Measurements from ENCODE around the gene AKT1. TPM values are rescaled to one million over a fixed set of nuclear protein-coding genes. Genes with fewer than 3 reads are reported as not detected.
"Not testable (repeated sequence)": the region's sequence is repeated elsewhere in the genome, so short reads cannot be mapped to it uniquely, and the experiment has no call there.

Gene AKT1
- total and polyA plus RNA-seq, 5 experiments from 2014 or later = 8.9 to 95.7 (median 33.4) TPM

DNA sequence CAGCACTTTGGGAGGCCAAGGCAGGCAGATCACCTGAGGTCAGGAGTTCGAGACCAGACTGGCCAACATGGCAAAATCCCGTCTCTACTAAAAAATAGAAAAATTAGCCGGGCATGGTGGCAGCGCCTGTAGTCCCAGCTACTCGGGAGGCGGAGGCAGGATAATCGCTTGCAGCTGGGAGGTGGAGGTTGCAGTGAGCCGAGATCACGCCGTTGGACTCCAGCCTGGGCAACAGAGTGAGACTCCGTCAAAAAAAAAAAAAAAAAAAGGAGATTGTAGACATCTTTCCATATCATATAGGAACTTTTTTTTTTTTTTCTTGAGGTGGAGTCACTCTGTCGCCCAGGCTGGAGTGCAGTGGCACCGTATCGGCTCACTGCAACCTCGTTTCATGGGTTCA is 19.2 kb upstream of the AKT1 start:
- DNase-seq, H3K9me3 Mint-ChIP-seq, H3K36me3 Mint-ChIP-seq, H3K27me3 Mint-ChIP-seq, ATAC-seq: not testable (repeated sequence)
- Mint-ChIP-seq H3K27ac (peak overlapping the region; percentile 25 to 96 (median 89)), H3K4me1 (peaks cover 8 to 33% (median 24%) of the 10 kb centered on the region in 4 donors), H3K4me3 (peak overlapping the region; percentile 86 to 94 (median 92))
- POLR2A ChIA-PET = interaction anchor here (0.7 kb wide), 2 partner anchors 11 to 1625 kb away, joined by 4 to 7 read pairs; no protein-coding TSS in a partner anchor

DNA sequence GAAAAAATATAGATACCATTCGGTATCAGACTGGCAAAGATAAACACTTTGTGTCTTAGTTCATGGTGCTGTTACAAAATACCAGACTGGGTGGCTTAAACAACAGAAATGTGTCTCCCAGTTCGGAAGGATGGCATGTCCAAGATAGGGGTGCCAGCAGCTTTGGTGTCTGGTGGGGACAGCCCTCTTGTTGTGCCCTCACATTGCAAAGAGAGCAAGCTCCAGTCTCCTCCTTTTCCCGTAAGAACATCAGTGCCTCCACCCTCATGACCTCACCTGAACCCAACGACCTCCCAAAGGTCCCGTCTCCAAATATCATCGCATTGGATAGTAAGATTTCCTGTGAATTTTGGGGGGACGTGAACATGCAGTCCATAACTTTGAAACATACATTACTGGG is 17.7 kb upstream of the AKT1 start:
- Mint-ChIP-seq H3K9me3 (no peaks in the 10 kb centered on the region), H3K27ac (peak overlapping the region in 4 of 10 donors; percentile 14 to 89 (median 70))

DNA sequence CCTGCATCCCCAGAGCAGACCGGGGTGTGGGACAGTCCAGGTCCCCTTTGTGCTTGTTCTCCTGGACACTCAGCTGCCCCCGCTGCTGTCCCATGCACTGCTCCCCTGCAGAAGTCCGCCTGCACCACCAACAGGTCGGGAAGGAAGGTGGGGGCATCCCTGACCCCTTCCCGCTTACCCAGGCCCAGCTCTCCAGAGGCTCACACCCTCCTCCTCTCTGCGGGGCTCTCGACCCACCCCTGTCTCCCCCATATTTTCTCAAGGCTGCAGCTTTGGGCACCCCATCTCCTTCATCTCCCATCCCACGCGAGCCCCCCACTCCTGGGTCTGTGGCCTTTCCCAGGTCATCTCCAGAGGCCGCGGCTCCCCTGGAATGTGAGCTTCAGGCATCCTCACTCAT is 14.8 kb upstream of the AKT1 start:
- no peak for ATAC-seq
- H3K27me3 Mint-ChIP-seq = no peaks in the 10 kb centered on the region
- POLR2A ChIA-PET = interaction anchor here (3.5 kb wide), 1 partner anchor 10 kb away, joined by 10 read pairs; the partner anchor contains the start of gene ZBTB42
- no peak overlapping the region for H3K4me3 Mint-ChIP-seq
- no peaks in the 10 kb centered on the region for H3K36me3 Mint-ChIP-seq
- no peaks in the 10 kb centered on the region for H3K9me3 Mint-ChIP-seq
- no peak for DNase-seq
- H3K27ac Mint-ChIP-seq = no peak overlapping the region
- H3K4me1 Mint-ChIP-seq = peaks cover 9 to 28% (median 17%) of the 10 kb centered on the region in 4 donors

More for the DNA sequence above, 17.7 kb upstream of the AKT1 start:
- no peaks in the 10 kb centered on the region for H3K27me3 Mint-ChIP-seq
- DNase-seq = peak in 1 of 10 donors; percentile 26
- H3K4me3 Mint-ChIP-seq = peak overlapping the region in 5 of 10 donors; percentile 34 to 92 (median 62)
- POLR2A ChIA-PET = interaction anchor here (1.4 kb wide), 1 partner anchor 12 kb away, joined by 6 read pairs; the partner anchor contains the start of gene ZBTB42
- H3K4me1 Mint-ChIP-seq = peaks cover 8 to 32% (median 24%) of the 10 kb centered on the region in 4 donors
- no peak for ATAC-seq
- no peaks in the 10 kb centered on the region for H3K36me3 Mint-ChIP-seq

DNA sequence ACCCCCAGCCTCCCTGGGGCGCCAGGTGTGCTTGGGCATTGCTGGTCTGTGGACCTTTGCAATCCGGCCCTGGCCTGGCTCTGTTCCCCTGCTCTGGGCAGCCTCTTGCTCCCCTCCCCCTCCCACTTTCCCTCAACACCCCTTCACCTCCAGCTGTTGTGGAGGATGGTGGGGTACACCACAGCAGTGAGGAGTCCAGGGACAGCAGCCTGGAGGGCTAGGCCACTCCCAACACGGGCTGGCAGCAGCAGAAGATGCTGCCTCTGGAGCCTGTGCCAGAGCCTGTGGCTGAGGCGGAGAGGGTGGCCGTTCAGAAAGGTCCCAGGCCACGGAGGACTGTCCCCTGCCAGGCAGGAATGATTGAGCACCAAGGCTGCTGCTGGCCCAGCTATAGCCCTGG is 12.9 kb upstream of the AKT1 start:
- POLR2A ChIA-PET = no interaction called here
- Mint-ChIP-seq H3K9me3 (no peaks in the 10 kb centered on the region), H3K36me3 (no peaks in the 10 kb centered on the region), H3K4me3 (no peak overlapping the region), H3K27me3 (no peaks in the 10 kb centered on the region), H3K4me1 (peaks cover 4 to 21% (median 9%) of the 10 kb centered on the region in 4 donors), H3K27ac (no peak overlapping the region)
- DNase-seq (no peak), ATAC-seq (no peak)

DNA sequence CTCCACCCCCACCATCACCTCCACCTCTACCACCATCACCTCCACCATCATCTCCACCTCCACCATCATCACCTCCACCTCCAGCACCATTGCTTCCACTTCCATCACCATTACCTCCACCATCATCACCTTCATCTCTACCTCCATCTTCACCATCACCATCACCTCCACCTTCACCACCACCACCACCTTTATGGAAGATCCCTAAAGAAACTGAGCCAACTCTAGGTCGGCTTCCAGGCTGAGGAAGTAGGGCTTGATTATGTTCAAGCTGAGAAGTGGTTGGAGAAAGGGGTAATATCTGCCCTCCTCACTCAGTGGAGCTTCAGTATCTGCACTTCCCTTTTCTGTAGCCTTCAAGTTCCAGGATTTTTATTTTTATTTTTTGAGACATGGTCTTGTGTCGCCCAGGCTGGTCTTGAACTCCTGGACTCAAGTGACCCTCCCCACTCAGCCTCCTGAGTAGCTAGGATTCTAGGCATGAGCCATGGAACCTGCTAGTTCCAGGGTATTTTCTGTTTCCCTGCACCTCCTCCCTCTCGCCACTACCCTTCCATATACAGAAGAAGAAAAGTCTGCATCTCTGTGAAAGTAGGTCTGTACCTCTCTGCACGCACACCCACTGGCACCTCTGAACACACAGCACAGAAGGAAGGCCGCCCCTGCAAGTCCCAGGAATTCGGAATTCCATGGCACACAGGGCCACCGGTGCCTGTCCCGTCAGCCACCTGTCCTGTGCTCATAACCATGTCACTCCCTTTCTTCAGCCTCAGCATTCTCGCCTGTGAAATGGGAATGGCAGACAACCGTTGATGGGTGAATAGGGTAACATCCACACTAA is 11.3 kb upstream of the AKT1 start:
- peak overlapping the region in 3 of 10 donors; percentile 77 to 81 (median 79) for H3K27ac Mint-ChIP-seq
- peaks cover 6 to 27% (median 15%) of the 10 kb centered on the region in 4 donors for H3K4me1 Mint-ChIP-seq
- H3K4me3 Mint-ChIP-seq = peak overlapping the region in 1 of 10 donors; percentile 51
- DNase-seq (no peak), ATAC-seq (no peak)
- POLR2A ChIA-PET = no interaction called here
- no peaks in the 10 kb centered on the region for H3K36me3 Mint-ChIP-seq
- no peaks in the 10 kb centered on the region for H3K9me3 Mint-ChIP-seq
- no peaks in the 10 kb centered on the region for H3K27me3 Mint-ChIP-seq

DNA sequence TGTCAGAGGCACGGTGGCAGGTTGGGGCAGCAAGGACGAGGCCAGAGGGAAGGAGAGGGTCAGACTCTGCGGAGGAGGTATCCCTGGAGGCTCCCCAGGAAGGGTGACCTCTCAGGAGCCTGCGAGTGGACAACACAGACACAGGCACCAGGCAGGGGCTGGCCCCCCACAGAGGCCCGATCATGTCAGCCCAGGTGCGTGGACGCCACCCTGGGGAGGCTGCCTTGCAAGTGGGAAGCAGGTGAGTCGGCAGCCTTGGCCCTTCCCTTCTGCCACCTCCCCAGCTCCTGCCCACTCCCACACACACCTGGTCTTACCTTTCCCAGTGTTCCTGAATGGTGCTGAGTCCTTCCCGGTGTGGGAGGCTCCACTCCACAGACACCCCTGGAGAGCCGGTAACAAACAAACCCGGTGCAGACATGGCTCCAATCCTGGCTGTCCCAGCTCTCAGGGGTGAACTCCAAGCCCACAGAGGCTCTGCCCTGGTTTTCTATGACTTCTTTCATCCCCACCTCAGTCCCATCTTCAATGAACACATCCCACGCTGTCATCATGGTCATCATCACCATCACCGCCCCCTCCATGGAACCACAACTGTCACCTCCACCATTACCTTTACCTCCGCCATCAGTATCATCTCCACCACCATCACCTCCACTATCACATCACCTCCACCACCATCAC is 10.5 kb upstream of the AKT1 start:
- Mint-ChIP-seq H3K36me3 (no peaks in the 10 kb centered on the region), H3K27ac (peak overlapping the region in 1 of 10 donors; percentile 79), H3K27me3 (no peaks in the 10 kb centered on the region), H3K4me1 (peaks cover 6 to 31% (median 20%) of the 10 kb centered on the region in 4 donors), H3K4me3 (peak overlapping the region in 1 of 10 donors; percentile 51), H3K9me3 (no peaks in the 10 kb centered on the region)
- no peak for DNase-seq
- ATAC-seq = no peak
- POLR2A ChIA-PET = no interaction called here

DNA sequence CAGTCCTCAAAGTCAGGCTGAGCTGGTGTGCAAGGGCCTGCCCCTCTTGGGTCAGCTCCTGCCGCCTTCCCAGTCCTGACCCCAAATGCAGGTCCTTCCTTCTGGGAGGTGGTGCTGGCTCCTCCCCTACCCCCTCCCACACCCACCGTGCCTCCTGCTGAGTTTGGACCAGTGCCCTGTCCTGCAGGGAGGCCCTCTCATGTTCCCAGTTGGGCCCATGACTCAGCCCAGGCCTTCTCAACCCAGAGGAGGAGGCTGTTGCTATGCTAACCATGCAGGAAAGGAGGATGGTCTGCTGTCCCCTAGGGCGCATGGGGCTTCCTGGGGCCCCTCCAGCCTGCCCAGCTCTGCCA is 9.8 kb upstream of the AKT1 start:
- ATAC-seq = no peak
- POLR2A ChIA-PET = no interaction called here
- Mint-ChIP-seq H3K36me3 (no peaks in the 10 kb centered on the region), H3K27me3 (no peaks in the 10 kb centered on the region), H3K4me1 (peaks cover 6 to 31% (median 21%) of the 10 kb centered on the region in 4 donors), H3K27ac (no peak overlapping the region), H3K9me3 (no peaks in the 10 kb centered on the region), H3K4me3 (no peak overlapping the region)
- DNase-seq = no peak

DNA sequence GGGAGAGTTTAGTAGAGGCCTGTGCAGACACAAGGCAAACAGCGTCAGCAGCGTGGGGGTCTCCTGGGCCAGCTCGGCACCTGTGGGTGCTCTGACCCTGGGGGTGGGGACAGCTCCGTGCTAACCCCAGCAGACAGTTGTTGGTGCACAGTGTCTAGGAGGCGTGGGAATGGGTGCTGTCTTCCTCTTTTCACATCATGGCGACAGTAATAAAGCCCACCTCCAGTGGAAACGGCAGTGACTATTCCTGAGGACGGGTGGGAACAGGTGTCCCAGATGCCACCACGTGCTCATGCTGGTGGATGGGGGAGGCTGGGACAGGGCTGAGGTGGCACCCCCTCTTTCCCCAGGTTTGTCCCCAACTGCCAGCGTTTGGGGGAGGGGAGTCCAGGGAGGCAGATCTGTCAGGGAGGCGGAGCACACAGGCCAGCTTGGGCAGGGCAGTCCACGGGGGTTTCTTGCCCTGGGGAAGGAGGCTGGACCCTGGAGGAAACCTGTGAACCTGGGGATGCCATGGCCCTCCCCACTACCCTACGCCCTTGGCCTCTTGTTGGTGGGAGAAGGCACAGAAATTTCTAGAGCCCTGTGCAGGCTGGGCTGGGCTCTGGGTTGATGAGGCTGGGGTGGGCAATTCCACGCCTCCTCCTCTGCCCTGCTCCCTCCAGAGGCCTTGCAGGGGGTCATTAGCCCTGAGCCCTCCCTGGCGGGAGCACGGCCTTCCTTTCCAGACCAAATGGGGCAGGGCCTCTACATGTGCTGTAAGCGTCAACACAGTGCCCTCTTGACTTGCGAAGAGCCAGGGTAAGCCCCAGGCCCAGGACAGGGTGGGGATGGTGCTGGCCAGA is 9.2 kb upstream of the AKT1 start:
- Mint-ChIP-seq H3K27ac (no peak overlapping the region), H3K9me3 (no peaks in the 10 kb centered on the region), H3K36me3 (no peaks in the 10 kb centered on the region), H3K27me3 (no peaks in the 10 kb centered on the region), H3K4me1 (peaks cover 8 to 33% (median 23%) of the 10 kb centered on the region in 4 donors), H3K4me3 (no peak overlapping the region)
- DNase-seq (no peak), ATAC-seq (no peak)
- POLR2A ChIA-PET = no interaction called here

DNA sequence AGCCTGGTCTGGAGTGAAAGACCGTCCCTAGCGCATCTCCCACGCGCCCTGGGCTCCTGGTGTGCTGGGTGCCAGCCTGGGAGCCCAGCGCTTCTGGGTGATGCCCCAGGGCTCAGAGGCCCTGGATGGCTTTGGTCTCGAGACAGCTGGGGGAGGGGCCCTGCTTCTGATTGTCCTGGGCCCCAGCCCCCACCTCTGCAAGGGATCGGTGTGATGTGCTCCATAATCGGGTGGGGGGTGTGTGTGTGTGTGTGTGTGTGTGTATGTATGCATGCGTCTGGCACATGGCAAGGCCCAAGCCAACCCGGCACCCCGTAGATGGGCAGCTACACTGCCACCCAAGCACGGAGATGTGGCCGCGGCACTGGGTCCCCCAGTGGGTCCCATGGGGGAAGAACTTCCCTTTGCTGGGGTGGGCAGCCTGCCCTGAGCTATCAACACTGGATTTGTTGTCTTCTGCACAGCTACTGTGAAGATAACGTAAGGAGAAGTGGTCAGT is 8.4 kb upstream of the AKT1 start:
- Mint-ChIP-seq H3K9me3 (no peaks in the 10 kb centered on the region), H3K27ac (peak overlapping the region in 1 of 10 donors; percentile 29), H3K36me3 (no peaks in the 10 kb centered on the region), H3K27me3 (no peaks in the 10 kb centered on the region), H3K4me3 (peak overlapping the region in 1 of 10 donors; percentile 15), H3K4me1 (peaks cover 13 to 40% (median 30%) of the 10 kb centered on the region in 4 donors)
- DNase-seq (no peak), ATAC-seq (no peak)
- POLR2A ChIA-PET = interaction anchor here (0.6 to 1.3 kb wide), 3 partner anchors 11 to 299 kb away, joined by 3 to 7 read pairs (median 3); partner anchors contain the start of gene SIVA1

DNA sequence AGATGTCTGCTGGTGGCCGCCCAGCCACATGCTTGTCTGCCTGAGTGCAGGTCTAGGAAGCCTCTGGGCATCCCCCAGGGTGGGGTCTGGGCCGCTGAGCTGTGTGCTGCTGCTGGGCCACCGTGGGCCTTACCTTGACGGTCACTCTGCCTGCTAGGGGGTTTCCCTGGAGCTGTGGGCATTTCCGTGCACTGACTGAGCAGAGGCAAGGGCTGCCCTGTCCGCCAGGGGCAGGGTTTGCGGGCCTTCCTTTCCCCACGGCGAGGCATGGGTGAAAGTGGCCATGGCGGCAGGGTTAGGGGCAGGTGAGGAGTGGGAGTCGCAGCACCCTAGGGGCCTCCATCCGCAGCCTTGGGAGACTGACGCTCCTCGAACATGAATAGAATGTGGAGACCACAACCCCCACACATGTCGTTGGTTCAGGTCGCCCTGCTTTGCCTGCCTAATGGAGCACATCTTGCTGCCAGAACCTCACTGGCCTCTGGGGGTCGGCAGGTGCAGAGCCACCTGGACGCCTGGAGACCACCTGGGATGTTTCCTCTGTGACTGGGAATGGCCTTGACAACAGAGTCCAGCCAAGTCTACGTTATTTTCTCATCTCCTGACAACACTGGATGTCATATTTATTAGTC is 7.8 kb upstream of the AKT1 start:
- Mint-ChIP-seq H3K9me3 (no peaks in the 10 kb centered on the region), H3K36me3 (no peaks in the 10 kb centered on the region), H3K27ac (peak overlapping the region in 1 of 10 donors; percentile 29), H3K4me1 (peaks cover 13 to 44% (median 34%) of the 10 kb centered on the region in 4 donors), H3K4me3 (peak overlapping the region in 3 of 10 donors; percentile 15 to 76 (median 74)), H3K27me3 (no peaks in the 10 kb centered on the region)
- POLR2A ChIA-PET = interaction anchor here (0.6 to 1.3 kb wide), 4 partner anchors 9 to 300 kb away, joined by 3 to 7 read pairs (median 3); partner anchors contain the start of gene SIVA1
- DNase-seq = no peak
- no peak for ATAC-seq

DNA sequence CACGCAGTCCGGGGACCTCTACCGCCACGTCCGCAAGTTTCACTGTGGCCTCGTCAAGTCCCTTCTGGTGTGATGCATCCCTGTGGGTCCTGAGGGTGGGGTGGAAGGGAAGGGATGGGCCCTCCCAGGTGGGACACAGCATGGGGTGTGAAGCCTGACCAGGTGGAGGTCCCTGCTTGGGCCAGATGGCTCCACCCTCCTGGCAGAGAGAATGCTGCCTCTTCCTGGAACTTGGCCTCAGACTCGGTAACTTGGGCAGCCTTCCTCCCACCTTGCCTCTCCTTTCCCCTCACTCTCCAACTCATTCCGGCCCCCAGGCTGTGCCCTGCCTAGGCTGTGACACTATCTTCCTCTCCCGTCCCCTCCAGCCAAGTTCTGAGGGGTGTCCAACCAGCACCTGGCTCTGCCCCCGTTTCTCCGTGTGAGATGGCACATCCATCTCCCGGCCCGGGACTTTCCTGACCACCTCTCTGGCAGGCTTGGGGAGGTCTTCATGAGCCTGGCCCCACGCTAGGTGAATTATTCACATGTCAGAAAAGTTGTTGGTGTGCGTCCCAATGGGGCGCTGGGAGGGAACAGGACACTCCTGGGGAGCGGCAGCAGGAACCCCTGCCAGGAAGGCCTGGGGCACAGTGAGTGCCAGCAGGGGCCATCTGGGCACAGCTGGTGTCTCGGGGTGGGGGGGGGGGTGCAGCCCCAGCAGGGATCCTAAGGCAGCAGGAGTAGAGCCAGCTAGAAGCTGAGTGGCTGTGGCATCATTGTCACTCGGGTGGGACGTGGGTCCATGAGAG is 7.0 kb upstream of the AKT1 start:
- DNase-seq (no peak), ATAC-seq (no peak)
- Mint-ChIP-seq H3K36me3 (no peaks in the 10 kb centered on the region), H3K4me1 (peaks cover 13 to 47% (median 34%) of the 10 kb centered on the region in 4 donors), H3K9me3 (no peaks in the 10 kb centered on the region), H3K27me3 (no peaks in the 10 kb centered on the region), H3K27ac (peak overlapping the region in 5 of 10 donors; percentile 43 to 82 (median 55)), H3K4me3 (peak overlapping the region; percentile 8 to 87 (median 62))
- POLR2A ChIA-PET = interaction anchor here (0.8 to 1.3 kb wide), 2 partner anchors 8 to 50 kb away, joined by 3 read pairs; partner anchors contain the start of gene SIVA1

All from naive thymus-derived CD8-positive, alpha-beta T cell (primary cell).